ELF-1 (cell line): Measurements from ENCODE around the gene SLC25A5.
"Not testable (repeated sequence)": the region's sequence is repeated elsewhere in the genome, so short reads cannot be mapped to it uniquely, and the experiment has no call there.

Experiments used
- DNase-seq: peaks from one replicate; pipeline ENCODE4 v3.0.0-alpha.2; 2016; ENCODE audit warnings: low read depth, low spot score

Gene SLC25A5

GRCh38 chrX:119475389-119476101 is 7.3 kb downstream of the SLC25A5 start:
- no peak for DNase-seq

GRCh38 chrX:119477812-119478232 is 9.6 kb downstream of the SLC25A5 start:
- no peak for DNase-seq

GRCh38 chrX:119478504-119478903 is 10.3 kb downstream of the SLC25A5 start:
- no peak for DNase-seq

- no peak for DNase-seq
These were observed 11.6 kb downstream of the SLC25A5 start for GRCh38 chrX:119479845-119480244.

- DNase-seq = no peak
These were observed 13.1 kb downstream of the SLC25A5 start for GRCh38 chrX:119481323-119481801.

GRCh38 chrX:119482041-119482440 is 13.8 kb downstream of the SLC25A5 start:
- no peak for DNase-seq

- DNase-seq = peak; percentile 97
These were observed 14.5 kb downstream of the SLC25A5 start for GRCh38 chrX:119482481-119483480.

GRCh38 chrX:119486745-119487144 is 18.5 kb downstream of the SLC25A5 start:
- no peak for DNase-seq

- not testable (repeated sequence) for DNase-seq
These were observed 19.5 kb downstream of the SLC25A5 start for GRCh38 chrX:119487766-119488165.

GRCh38 chrX:119488749-119489148 is 20.5 kb downstream of the SLC25A5 start:
- DNase-seq = peak; percentile 40

- DNase-seq = no peak
These were observed 21.2 kb downstream of the SLC25A5 start for GRCh38 chrX:119489212-119490074.

GRCh38 chrX:119492463-119492862 is 24.2 kb downstream of the SLC25A5 start:
- peak; percentile 43 for DNase-seq

- peak; percentile 60 for DNase-seq
These were observed 25.7 kb downstream of the SLC25A5 start for GRCh38 chrX:119493851-119494495.

- DNase-seq = peak; percentile 81
These were observed 27.8 kb downstream of the SLC25A5 start for GRCh38 chrX:119495734-119496726.

- no peak for DNase-seq
These were observed 28.9 kb downstream of the SLC25A5 start for GRCh38 chrX:119497185-119497584.

- no peak for DNase-seq
These were observed 32.0 kb downstream of the SLC25A5 start for GRCh38 chrX:119500061-119500800.

- DNase-seq = peak; percentile 18
These were observed 33.4 kb downstream of the SLC25A5 start for GRCh38 chrX:119501511-119502148.

- DNase-seq = no peak
These were observed 34.7 kb downstream of the SLC25A5 start for GRCh38 chrX:119502727-119503483.
